GM12874 (cell line): ENCODE data around the gene OR11H7.

ENCODE experiments used
- TF ChIP-seq, protein P1 (sequence below): IDR thresholded peaks from 2 replicates; pipeline ENCODE4 v1.5.1; 2011; ENCODE audit warnings: low read depth, mild to moderate bottlenecking, control low read depth, low read length, moderate library complexity; ENCODE audit not compliant: insufficient read depth

Gene OR11H7

GRCh38 chr14:20228681-20229080, at the start of gene OR11H7:
OR11H7 (plus strand) TSS chr14:20228981.
- TF ChIP-seq, protein P1, sequence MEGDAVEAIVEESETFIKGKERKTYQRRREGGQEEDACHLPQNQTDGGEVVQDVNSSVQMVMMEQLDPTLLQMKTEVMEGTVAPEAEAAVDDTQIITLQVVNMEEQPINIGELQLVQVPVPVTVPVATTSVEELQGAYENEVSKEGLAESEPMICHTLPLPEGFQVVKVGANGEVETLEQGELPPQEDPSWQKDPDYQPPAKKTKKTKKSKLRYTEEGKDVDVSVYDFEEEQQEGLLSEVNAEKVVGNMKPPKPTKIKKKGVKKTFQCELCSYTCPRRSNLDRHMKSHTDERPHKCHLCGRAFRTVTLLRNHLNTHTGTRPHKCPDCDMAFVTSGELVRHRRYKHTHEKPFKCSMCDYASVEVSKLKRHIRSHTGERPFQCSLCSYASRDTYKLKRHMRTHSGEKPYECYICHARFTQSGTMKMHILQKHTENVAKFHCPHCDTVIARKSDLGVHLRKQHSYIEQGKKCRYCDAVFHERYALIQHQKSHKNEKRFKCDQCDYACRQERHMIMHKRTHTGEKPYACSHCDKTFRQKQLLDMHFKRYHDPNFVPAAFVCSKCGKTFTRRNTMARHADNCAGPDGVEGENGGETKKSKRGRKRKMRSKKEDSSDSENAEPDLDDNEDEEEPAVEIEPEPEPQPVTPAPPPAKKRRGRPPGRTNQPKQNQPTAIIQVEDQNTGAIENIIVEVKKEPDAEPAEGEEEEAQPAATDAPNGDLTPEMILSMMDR = no peak

GRCh38 chr14:20179218-20179617, 49.6 kb upstream of the OR11H7 start:
- TF ChIP-seq, protein P1 = no peak

- TF ChIP-seq, protein P1 = no peak
These were observed 48.9 kb upstream of the OR11H7 start for GRCh38 chr14:20179880-20180279.

DNA sequence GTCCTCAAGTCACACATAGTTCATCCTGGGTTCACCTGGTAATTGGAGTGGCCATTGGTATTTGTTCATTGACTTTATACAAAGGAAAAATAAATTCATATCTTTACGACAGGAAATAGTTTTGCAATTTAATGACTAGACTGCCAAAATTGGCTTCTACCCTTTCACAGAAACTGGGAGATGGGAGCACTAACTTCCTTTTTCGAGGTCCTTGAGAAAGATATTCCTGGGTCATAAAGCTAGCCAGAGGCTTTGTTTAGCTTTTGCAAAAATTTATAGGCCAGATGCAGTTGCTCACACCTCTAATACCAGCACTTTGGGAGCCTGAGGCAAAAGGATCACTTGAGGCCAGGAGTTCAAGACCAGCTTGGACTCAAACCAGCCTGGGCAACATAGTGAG, 48.3 kb upstream of the OR11H7 start:
- TF ChIP-seq, protein P1 = no peak

DNA sequence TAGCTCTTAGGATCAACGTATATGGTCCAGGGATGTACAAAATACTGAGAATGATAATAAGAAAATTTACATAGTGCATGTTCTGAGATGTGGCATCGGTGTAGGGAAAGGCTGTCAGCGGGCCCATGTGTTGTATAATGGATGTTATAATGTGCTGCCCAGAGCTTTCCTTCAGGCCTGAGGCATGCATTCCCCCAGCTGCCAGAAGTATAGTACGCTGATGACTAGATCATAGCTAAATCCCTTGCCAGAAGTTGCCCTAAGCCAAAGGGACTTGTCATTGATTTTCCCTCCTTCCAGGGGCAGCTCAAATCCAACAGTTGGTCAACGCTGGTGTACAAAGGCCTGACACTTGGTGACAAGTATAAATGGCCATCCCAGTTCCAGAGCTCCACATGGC, 44.6 kb upstream of the OR11H7 start:
- TF ChIP-seq, protein P1 = no peak

DNA sequence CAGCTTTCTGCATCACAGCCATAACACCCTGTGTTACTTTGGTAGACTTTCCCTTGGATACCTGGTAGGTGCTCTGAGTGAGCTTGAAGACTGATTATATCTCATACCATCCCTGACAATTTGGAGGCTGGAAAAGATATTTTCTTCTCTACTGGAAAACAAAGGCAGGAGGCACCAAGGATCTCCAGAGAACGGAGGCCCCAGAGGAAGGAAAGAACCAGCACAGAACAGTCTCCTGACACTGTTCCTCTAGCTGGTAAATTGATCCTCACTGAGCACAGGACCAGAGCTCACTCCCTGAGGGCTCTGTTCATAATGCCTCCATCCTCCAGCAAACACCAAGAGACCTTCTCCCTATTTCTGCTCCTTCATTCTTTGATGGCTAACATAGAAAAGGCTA, 38.2 kb upstream of the OR11H7 start, which contains the start of gene OR11G2:
Gene OR11G2 (plus strand): TSS at position 301 of the 400 bp plus-strand sequence. CDS start 6,542 bp downstream, outside the sequence.
- TF ChIP-seq, protein P1 = no peak

DNA sequence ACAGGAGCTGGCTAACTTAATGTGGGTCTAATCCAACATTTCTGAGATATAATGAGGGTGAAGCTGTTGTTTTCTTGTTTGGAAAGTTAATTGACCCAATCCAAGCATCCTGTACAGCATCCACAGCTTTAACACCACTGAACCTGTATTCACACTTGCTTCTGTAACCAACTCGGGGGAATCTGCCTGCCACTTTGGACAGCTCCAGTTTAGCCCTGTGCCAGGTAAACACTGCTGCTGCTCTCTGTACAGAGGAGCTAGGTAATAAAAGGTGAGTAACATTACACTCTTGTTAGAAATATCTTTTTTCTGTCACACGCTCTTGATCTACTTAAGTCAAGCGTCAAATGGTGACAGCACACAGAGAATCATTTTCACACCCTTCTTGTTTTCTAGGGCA, 37.4 kb upstream of the OR11H7 start:
- TF ChIP-seq, protein P1 = no peak
